Keratinocyte (primary cell): ENCODE results near the gene KRT35. TPM values are rescaled to one million over a fixed set of nuclear protein-coding genes. Genes with fewer than 3 reads are reported as not detected.

Experiments
- DNase-seq: peaks from one replicate; pipeline ENCODE4 v3.0.0-alpha.2; 2011; ENCODE audit warnings: low read depth, missing footprints, low spot score
- FAIRE-seq: peaks from 2 replicates; lab custom pipeline; 2011; peaks lifted over from hg19 to GRCh38; lab: Jason Lieb, UNC
- H2AFZ ChIP-seq: 2 replicates; pipeline ENCODE4 v1.6.0; 2012; ENCODE audit warnings: low read length, control low read depth, inconsistent platforms; ENCODE audit not compliant: control insufficient read depth
- H3K27ac ChIP-seq: 2 replicates; pipeline ENCODE4 v1.5.1; 2011; ENCODE audit warnings: low read length; ENCODE audit not compliant: control insufficient read depth, insufficient read depth
- H3K27me3 ChIP-seq: 3 replicates; pipeline ENCODE4 v1.6.0; 2011; ENCODE audit warnings: low read length; ENCODE audit not compliant: control insufficient read depth, insufficient read depth; ENCODE audit errors: extremely low read depth
- H3K36me3 ChIP-seq, 2 experiments: 2 replicates in 1 of 2; 3 replicates in 1 of 2; pipeline ENCODE4 v1.5.1; 2011; ENCODE audit warnings: low read length in 2 of 2, mild to moderate bottlenecking in 1 of 2; ENCODE audit not compliant: control insufficient read depth in 2 of 2, insufficient read depth in 2 of 2; ENCODE audit errors: extremely low read depth in 1 of 2
- H3K4me1 ChIP-seq: 3 replicates; pipeline ENCODE4 v1.5.1; 2011; ENCODE audit warnings: low read length; ENCODE audit not compliant: control insufficient read depth, insufficient read depth; ENCODE audit errors: extremely low read depth
- H3K4me2 ChIP-seq: 3 replicates; pipeline ENCODE4 v1.6.0; 2011; ENCODE audit warnings: low read depth, low read length; ENCODE audit not compliant: control insufficient read depth, insufficient read depth; ENCODE audit errors: extremely low read depth
- H3K4me3 ChIP-seq, 3 experiments: fragments of 200-600 bp in 1 of 3; sonication (generic) in 1 of 3; 2 replicates in 2 of 3; 3 replicates in 1 of 3; pipeline ENCODE4 v1.5.1; 2011 to 2016; ENCODE audit warnings: low read length in 3 of 3, mild to moderate bottlenecking in 3 of 3, control low read depth in 2 of 3, inconsistent platforms in 1 of 3, low read depth in 1 of 3, mixed read lengths in 1 of 3, mixed run types in 1 of 3, moderate library complexity in 1 of 3; ENCODE audit not compliant: control insufficient read depth in 2 of 3, insufficient read depth in 2 of 3; ENCODE audit errors: extremely low read depth in 1 of 3
- H3K79me2 ChIP-seq: 2 replicates; pipeline ENCODE4 v1.6.0; 2012; ENCODE audit warnings: low read length; ENCODE audit not compliant: control insufficient read depth, insufficient read depth
- H3K9ac ChIP-seq: 3 replicates; pipeline ENCODE4 v1.6.0; 2011; ENCODE audit warnings: low read length; ENCODE audit not compliant: control insufficient read depth, insufficient read depth; ENCODE audit errors: extremely low read depth
- H3K9me1 ChIP-seq: 3 replicates; pipeline ENCODE4 v1.6.0; 2011; ENCODE audit warnings: low read length; ENCODE audit not compliant: control insufficient read depth, insufficient read depth; ENCODE audit errors: extremely low read depth
- H3K9me3 ChIP-seq: 2 replicates; pipeline ENCODE4 v1.5.1; 2012; ENCODE audit warnings: low read depth, low read length; ENCODE audit not compliant: control insufficient read depth
- H4K20me1 ChIP-seq: 3 replicates; pipeline ENCODE4 v1.6.0; 2011; ENCODE audit warnings: low read length; ENCODE audit not compliant: control insufficient read depth, insufficient read depth; ENCODE audit errors: extremely low read depth
- EZH2 ChIP-seq: IDR thresholded peaks from one replicate; pipeline ENCODE4 v1.6.1; 2012; ENCODE audit warnings: inconsistent platforms, mild to moderate bottlenecking, low read length, moderate library complexity
- dilution Hi-C: fragments of 300-500 bp; cut with MboI; formaldehyde crosslinking; loops from one replicate; pipeline ENCODE4 v1.7.0; 2020; ENCODE audit warnings: low sequenced_read_pairs; ENCODE audit not compliant: extremely low pct_ligation_motif_present
- polyA plus RNA-seq, 5 experiments: library from polyadenylated mRNA; depleted of rRNA in 3 of 5; stranded (reverse) in 3 of 5; stranded (forward) in 1 of 5; unstranded in 1 of 5; fragments of >200 nt; gene quantifications; 1 replicate in 1 of 5; 2 replicates in 3 of 5; 3 replicates in 1 of 5; pipeline versions ENCODE4 v1.2.1 to v1.2.3, GENCODE V29; 2011 to 2012; ENCODE audit warnings: missing spikeins in 2 of 5, low read depth in 1 of 5, low replicate concordance in 1 of 5
- TF ChIP-seq, protein P1 (sequence below), 3 experiments: IDR thresholded peaks in 1 of 3; conservative IDR thresholded peaks in 1 of 3; optimal IDR thresholded peaks in 1 of 3; 2 replicates in 2 of 3; 3 replicates in 1 of 3; pipeline versions ENCODE3 to v1.5.1; 2011; ENCODE audit warnings: low read length in 3 of 3, mild to moderate bottlenecking in 3 of 3, moderate library complexity in 2 of 3, control low read depth in 1 of 3, inconsistent platforms in 1 of 3; ENCODE audit not compliant: insufficient read depth in 2 of 3; ENCODE audit errors: extremely low read depth in 1 of 3

KRT35 gene
- polyA plus RNA-seq, 1 donor (not counting 4 experiments of a cell fraction or from before 2014, with no cell fraction given): not detected

DNA sequence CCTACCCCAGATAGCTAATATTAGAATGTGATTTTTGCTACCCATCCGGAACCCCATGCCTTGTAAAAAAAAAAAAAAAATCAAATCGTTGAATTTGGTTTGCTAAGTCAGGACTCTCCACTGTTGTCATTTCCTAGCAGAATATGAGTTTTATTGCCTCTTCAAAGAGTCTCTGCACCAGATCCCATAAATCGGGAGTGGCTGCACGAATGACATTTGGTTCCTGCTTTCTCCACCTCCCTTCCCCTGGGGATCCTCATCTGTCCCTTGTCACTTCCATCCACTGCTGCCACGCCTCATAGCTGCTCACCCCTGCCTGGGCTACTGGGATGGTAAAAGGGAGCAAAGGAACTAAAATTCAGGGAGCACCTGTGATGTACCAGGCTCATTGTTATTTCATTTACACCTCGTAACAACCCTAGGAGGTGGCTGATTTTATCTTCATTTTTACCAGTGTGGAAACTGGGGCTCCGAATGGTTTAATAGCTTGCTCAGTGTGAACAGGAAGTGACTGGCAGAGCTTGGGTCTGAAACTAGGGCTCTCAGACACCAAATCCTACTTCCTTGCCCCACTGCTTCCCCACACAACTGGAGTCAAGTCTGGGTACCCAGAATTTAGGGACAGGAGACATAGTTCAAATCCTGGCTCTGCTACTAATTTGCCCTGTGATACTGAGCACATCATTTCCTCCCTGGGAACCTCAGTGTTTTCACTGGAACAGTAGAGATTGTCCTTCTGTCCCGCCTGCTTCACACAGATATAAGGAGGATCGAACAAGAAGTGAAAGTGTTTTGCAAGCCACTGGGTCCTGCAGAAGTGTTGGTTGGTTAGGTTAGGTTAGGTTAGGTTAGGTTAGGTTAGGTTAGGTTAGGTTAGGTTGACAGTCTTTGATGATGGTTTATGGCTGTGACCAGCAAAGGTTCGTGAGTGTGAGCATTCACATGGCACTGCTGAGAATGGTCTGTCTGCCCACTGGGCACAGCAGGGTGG is 9.3 kb upstream of the KRT35 start:
- no peak overlapping the region for H2AFZ ChIP-seq
- no peaks in the 10 kb centered on the region for H3K79me2 ChIP-seq
- H3K9me1 ChIP-seq: no peaks in the 10 kb centered on the region
- H3K9ac ChIP-seq: no peak overlapping the region
- H3K36me3 ChIP-seq: no peaks in the 10 kb centered on the region
- TF ChIP-seq, protein P1, sequence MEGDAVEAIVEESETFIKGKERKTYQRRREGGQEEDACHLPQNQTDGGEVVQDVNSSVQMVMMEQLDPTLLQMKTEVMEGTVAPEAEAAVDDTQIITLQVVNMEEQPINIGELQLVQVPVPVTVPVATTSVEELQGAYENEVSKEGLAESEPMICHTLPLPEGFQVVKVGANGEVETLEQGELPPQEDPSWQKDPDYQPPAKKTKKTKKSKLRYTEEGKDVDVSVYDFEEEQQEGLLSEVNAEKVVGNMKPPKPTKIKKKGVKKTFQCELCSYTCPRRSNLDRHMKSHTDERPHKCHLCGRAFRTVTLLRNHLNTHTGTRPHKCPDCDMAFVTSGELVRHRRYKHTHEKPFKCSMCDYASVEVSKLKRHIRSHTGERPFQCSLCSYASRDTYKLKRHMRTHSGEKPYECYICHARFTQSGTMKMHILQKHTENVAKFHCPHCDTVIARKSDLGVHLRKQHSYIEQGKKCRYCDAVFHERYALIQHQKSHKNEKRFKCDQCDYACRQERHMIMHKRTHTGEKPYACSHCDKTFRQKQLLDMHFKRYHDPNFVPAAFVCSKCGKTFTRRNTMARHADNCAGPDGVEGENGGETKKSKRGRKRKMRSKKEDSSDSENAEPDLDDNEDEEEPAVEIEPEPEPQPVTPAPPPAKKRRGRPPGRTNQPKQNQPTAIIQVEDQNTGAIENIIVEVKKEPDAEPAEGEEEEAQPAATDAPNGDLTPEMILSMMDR (optimal IDR thresholded peaks at IDR 0.05 in 1 of 3, IDR thresholded peaks at IDR 0.05 in 1 of 3, conservative IDR thresholded peaks at IDR 0.05 in 1 of 3; ENCODE audit: extremely low read depth in 1 of 3, insufficient read depth in 2 of 3, low read length in 3 of 3): no peak
- no peak for TF ChIP-seq EZH2
- H3K27me3 ChIP-seq: no peaks in the 10 kb centered on the region
- DNase-seq (no peak), FAIRE-seq (no peak)
- H3K4me1 ChIP-seq: peaks cover 9% of the 10 kb centered on the region
- no peak overlapping the region for H3K4me3 ChIP-seq
- H3K9me3 ChIP-seq: no peaks in the 10 kb centered on the region
- H3K27ac ChIP-seq: no peak overlapping the region
- H3K4me2 ChIP-seq: no peak overlapping the region
- dilution Hi-C loops: no loop called here
- H4K20me1 ChIP-seq: no peaks in the 10 kb centered on the region

DNA sequence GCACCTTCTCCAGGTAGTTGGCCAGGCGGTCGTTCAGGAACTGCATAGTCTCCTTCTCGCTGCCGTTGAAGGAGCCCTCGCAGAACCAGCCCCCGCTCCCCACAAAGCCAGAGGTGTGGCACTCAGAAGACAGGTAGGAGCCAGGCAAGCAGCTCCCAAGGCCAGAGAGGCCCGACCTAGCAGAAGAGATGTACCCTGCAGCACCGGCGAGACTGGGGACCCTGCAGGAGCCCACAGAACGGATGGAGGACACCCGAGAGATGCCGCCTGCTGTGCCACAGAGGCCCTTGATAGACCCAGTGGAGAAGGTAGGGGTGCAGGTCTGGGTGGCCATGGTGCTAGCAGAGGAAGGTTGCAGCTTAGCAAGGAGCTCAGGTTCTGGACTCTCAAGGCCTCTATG is 8.6 kb upstream of the KRT35 start, which contains the start of gene KRT36:
KRT36 (minus strand) TSS at position 380 of the 400 bp plus-strand sequence; CDS start at position 334, 46 bp downstream.
- Histone ChIP-seq H3K27ac (no peak within 1 kb of the TSS), H3K4me3 (no peak within 1 kb of the TSS), H3K27me3 (no peaks in the 10 kb centered on the region), H3K36me3 (no peaks in the 10 kb centered on the region), H3K79me2 (no peaks in the 10 kb centered on the region), H2AFZ (no peak within 1 kb of the TSS), H3K9ac (no peak within 1 kb of the TSS), H3K4me2 (no peak within 1 kb of the TSS), H3K9me1 (no peaks in the 10 kb centered on the region), H3K9me3 (no peaks in the 10 kb centered on the region), H4K20me1 (no peaks in the 10 kb centered on the region), H3K4me1 (peaks cover 5% of the 10 kb centered on the region)
- no peak for FAIRE-seq
- no peak for DNase-seq
- TF ChIP-seq EZH2: no peak
- TF ChIP-seq, protein P1 (optimal IDR thresholded peaks at IDR 0.05 in 1 of 3, IDR thresholded peaks at IDR 0.05 in 1 of 3, conservative IDR thresholded peaks at IDR 0.05 in 1 of 3; ENCODE audit: extremely low read depth in 1 of 3, insufficient read depth in 2 of 3, low read length in 3 of 3): no peak
- dilution Hi-C loops: no loop called here
